MM.1S (cell line): ENCODE results near the gene MPHOSPH9.
A peak's percentile ranks its signal among the peaks of the same experiment; 100 is the strongest.

ENCODE experiments used
- DNase-seq: peaks from one replicate; pipeline ENCODE4 v3.0.0-alpha.2; 2015
- H2AFZ ChIP-seq: fragments of 300-600 bp; sonication (generic); 2 replicates; pipeline ENCODE4 v1.6.0; 2016; ENCODE audit warnings: antibody characterized with exemption, low read length
- H3F3A ChIP-seq: fragments of 300-600 bp; sonication (generic); 2 replicates; pipeline ENCODE4 v1.6.1; 2016; ENCODE audit warnings: mild to moderate bottlenecking, antibody characterized with exemption, low read length, moderate library complexity, mixed read lengths; ENCODE audit not compliant: insufficient read depth
- H3K27ac ChIP-seq: fragments of 300-600 bp; sonication (generic); 2 replicates; pipeline ENCODE4 v1.5.1; 2016; ENCODE audit warnings: mild to moderate bottlenecking, low read length
- H3K27me3 ChIP-seq: fragments of 300-600 bp; sonication (generic); replicated peaks from 2 replicates; pipeline ENCODE4 v1.6.0; 2016; ENCODE audit warnings: low read length; ENCODE audit not compliant: insufficient read depth
- H3K36me3 ChIP-seq: fragments of 300-600 bp; sonication (generic); replicated peaks from 2 replicates; pipeline ENCODE4 v1.6.1; 2016; ENCODE audit warnings: mild to moderate bottlenecking, low read length, mixed read lengths; ENCODE audit not compliant: insufficient read depth
- H3K4me1 ChIP-seq: fragments of 300-600 bp; sonication (generic); 2 replicates; pipeline ENCODE4 v1.6.1; 2016; ENCODE audit warnings: low read length, mixed read lengths
- H3K4me2 ChIP-seq: fragments of 300-600 bp; sonication (generic); 2 replicates; pipeline ENCODE4 v1.6.0; 2016; ENCODE audit warnings: low read depth, low read length
- H3K4me3 ChIP-seq: fragments of 300-600 bp; sonication (generic); 2 replicates; pipeline ENCODE4 v1.5.1; 2016; ENCODE audit warnings: low read length, mixed read lengths
- H3K79me2 ChIP-seq: fragments of 300-600 bp; sonication (generic); 2 replicates; pipeline ENCODE4 v1.6.1; 2016; ENCODE audit warnings: mixed run types, low read length, mixed read lengths
- H3K9ac ChIP-seq: fragments of 300-600 bp; sonication (generic); 2 replicates; pipeline ENCODE4 v1.6.1; 2016; ENCODE audit warnings: low read length, mixed read lengths
- H3K9me2 ChIP-seq: fragments of 300-600 bp; sonication (generic); replicated peaks from 2 replicates; pipeline ENCODE4 v1.6.1; 2016; ENCODE audit warnings: mild to moderate bottlenecking, low read length, mixed read lengths; ENCODE audit not compliant: insufficient read depth
- H3K9me3 ChIP-seq: fragments of 300-600 bp; sonication (generic); replicated peaks from 2 replicates; pipeline ENCODE4 v1.6.1; 2016; ENCODE audit warnings: mild to moderate bottlenecking, low read length, mixed read lengths; ENCODE audit not compliant: insufficient read depth
- H4K20me1 ChIP-seq: fragments of 300-600 bp; sonication (generic); 2 replicates; pipeline ENCODE4 v1.6.1; 2016; ENCODE audit warnings: mild to moderate bottlenecking, low read length, moderate library complexity, mixed read lengths; ENCODE audit not compliant: insufficient read depth
- CTCF ChIP-seq: fragments of 300-600 bp; sonication (generic); IDR thresholded peaks from 2 replicates; pipeline ENCODE4 v1.5.1; 2016; ENCODE audit warnings: antibody characterized with exemption, low read length, mixed read lengths
- EZH2 ChIP-seq: fragments of 300-600 bp; sonication (generic); optimal IDR thresholded peaks from 2 replicates; pipeline ENCODE3; 2017; ENCODE audit warnings: low read depth, mild to moderate bottlenecking, antibody characterized with exemption, low read length, mixed read lengths
- EZH2phosphoT487 ChIP-seq: fragments of 300-600 bp; sonication (generic); IDR thresholded peaks from 2 replicates; pipeline ENCODE4 v1.6.1; 2018; ENCODE audit warnings: antibody characterized with exemption, low read length

The MPHOSPH9 gene

DNA sequence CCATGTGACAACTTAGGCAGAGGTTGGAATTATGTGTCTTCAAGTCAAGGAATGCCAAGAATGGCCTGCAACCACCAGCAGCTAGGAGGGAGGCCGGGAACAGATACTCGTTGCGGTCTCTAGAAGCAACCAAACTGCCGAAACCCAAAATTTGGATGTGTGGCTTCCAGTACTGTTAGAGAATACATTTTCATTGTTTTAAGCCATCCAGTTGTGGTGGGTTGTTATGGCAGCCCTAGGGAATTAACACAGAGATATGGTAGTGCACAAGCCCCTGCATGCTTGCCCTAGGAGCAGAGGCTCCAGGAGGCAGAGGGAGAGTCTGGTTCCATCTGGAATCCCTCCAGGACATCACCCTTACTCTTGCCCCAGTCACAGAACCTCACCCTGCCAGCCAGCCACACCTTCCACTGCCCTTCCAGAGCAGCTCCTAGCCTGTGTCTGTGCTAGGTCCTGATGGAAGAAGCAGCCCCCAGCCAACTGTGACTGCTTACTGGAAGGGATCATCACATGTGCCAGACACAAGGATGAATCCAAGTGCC lies 101.6 kb downstream of the MPHOSPH9 start:
- H3K36me3 ChIP-seq, result no peaks in the 10 kb centered on the region
- H4K20me1 ChIP-seq, result no peaks in the 10 kb centered on the region
- no peak for DNase-seq
- H3K4me1 ChIP-seq, result peaks cover 8% of the 10 kb centered on the region
- H3K79me2 ChIP-seq, result no peaks in the 10 kb centered on the region
- H3K27me3 ChIP-seq, result no peaks in the 10 kb centered on the region
- no peaks in the 10 kb centered on the region for H3K9me3 ChIP-seq
- no peak overlapping the region for H3K4me3 ChIP-seq
- H3K9ac ChIP-seq, result peak overlapping the region; percentile 56
- peak overlapping the region; percentile 80; the same call in 1 of the 2 replicates for H3K27ac ChIP-seq
- TF ChIP-seq EZH2phosphoT487 (no peak), CTCF (no peak), EZH2 (no peak)
- no peaks in the 10 kb centered on the region for H3K9me2 ChIP-seq
- H2AFZ ChIP-seq, result peak overlapping the region; percentile 74
- 0 out of 2 replicates have a peak, but pooled peaks cover 6% of the 10 kb centered on the region for H3F3A ChIP-seq
- H3K4me2 ChIP-seq, result peak overlapping the region; percentile 43; the same call in 1 of the 2 replicates

DNA sequence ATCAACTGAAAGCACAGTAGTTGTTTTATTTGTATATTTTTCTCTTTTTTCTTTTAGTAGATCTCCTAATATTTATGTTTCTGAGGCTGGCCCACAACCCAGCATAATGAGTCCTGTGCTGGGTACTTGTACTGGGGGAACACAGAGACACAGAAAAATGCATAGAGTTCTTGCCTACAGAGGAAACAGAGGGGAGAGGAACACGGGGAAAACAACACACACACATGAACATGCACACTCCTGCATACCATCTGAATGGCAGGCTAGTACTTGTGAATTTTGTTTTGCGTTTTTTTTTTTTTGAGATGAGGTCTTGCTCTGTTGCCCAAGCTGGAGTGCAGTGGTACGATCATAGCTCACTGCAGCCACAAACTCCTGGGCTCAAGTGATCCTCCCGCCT lies 103.3 kb downstream of the MPHOSPH9 start:
- H3K4me3 ChIP-seq, result no peak overlapping the region
- no peak overlapping the region for H2AFZ ChIP-seq
- no peaks in the 10 kb centered on the region for H3K9me2 ChIP-seq
- no peak overlapping the region for H3K27ac ChIP-seq
- no peaks in the 10 kb centered on the region for H3K36me3 ChIP-seq
- H4K20me1 ChIP-seq, result no peaks in the 10 kb centered on the region
- H3K9me3 ChIP-seq, result no peaks in the 10 kb centered on the region
- DNase-seq, result no peak
- no peak overlapping the region for H3K9ac ChIP-seq
- no peak for TF ChIP-seq EZH2
- TF ChIP-seq CTCF, result no peak
- no peak for TF ChIP-seq EZH2phosphoT487
- H3K4me2 ChIP-seq, result no peak overlapping the region
- peaks cover 8% of the 10 kb centered on the region for H3K4me1 ChIP-seq
- no peaks in the 10 kb centered on the region for H3K79me2 ChIP-seq
- H3K27me3 ChIP-seq, result no peaks in the 10 kb centered on the region
- 0 out of 2 replicates have a peak, but pooled peaks cover 6% of the 10 kb centered on the region for H3F3A ChIP-seq

- no peak overlapping the region for H3K4me3 ChIP-seq
Measured at GRCh38 chr12:123127182-123127495, 105.8 kb downstream of the MPHOSPH9 start.

More at GRCh38 chr12:123127182-123127495, 105.8 kb downstream of the MPHOSPH9 start:
- no peaks in the 10 kb centered on the region for H3K9me3 ChIP-seq
- no peaks in the 10 kb centered on the region for H3K9me2 ChIP-seq
- H4K20me1 ChIP-seq, result no peaks in the 10 kb centered on the region
- no peaks in the 10 kb centered on the region for H3F3A ChIP-seq
- H3K36me3 ChIP-seq, result no peaks in the 10 kb centered on the region
- TF ChIP-seq CTCF, result no peak
- TF ChIP-seq EZH2, result no peak
- TF ChIP-seq EZH2phosphoT487, result no peak
- peaks cover 8% of the 10 kb centered on the region for H3K4me1 ChIP-seq
- no peaks in the 10 kb centered on the region for H3K79me2 ChIP-seq
- H2AFZ ChIP-seq, result no peak overlapping the region
- no peak overlapping the region for H3K9ac ChIP-seq
- no peak overlapping the region for H3K27ac ChIP-seq
- H3K4me2 ChIP-seq, result no peak overlapping the region
- no peaks in the 10 kb centered on the region for H3K27me3 ChIP-seq
- no peak for DNase-seq
